ENCODE data around the gene PCYT1A. TPM values are rescaled to one million over a fixed set of nuclear protein-coding genes. Genes with fewer than 3 reads are reported as not detected.

PCYT1A gene
- total RNA-seq, 1 experiment from 2014 or later = 63.8 TPM

DNA sequence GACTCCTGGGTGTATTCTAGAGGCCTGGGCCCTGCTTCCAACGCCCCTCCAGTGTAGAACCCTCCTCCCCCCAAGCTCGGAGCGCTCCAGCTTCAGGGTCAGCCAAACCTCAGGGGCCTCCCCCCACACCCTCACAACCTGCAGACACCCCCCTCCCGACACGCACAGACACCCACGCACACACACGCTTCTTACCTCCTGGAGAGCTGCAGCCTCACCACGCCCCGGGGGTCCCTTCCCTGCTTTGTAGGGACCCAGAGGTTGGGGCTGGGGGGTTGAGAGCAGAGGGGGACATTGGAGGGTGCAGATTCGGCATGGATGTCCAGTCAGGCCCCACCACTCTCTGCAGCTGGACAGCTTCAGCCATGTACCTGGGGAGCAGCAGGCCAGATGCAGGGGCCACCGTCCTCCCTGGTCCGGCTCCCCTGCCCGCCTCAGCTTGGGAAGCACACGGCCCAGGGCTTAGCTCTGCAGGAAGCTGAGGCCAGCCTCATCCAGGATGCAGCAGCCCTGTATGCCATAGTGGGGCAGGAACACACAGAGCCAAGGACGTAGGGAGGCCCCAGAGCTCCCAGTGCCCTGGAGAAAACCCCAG lies 89.3 kb downstream of the PCYT1A start:
- no peaks in the 10 kb centered on the region for H3F3A ChIP-seq (ENCODE audit: low read length, unreplicated experiment)
- ATAC-seq = no peak
- CTCF ChIA-PET = no interaction called here

DNA sequence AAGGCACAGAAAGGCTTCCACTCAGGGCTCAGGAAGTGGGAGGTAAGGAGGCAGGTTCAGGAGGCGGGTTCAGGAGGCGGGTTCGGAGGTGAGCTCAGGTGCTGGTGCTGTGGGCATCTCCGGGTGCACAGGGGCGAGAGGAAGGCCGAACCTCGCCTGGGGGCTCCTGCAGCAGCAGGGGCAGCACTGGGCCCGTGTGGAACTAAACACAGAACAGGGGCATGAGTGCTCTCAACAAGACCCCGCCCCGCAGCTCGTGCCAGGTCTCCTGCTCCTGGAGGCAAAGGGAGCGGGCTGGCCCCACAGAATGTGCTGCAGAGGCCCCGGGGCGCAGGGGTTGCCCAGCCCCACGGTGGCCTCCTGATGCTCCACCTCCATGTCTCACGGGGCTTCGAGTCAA lies 90.0 kb downstream of the PCYT1A start:
- Histone ChIP-seq H3K27me3 (ENCODE audit: low read length) (no peaks in the 10 kb centered on the region), H3K4me1 (ENCODE audit: insufficient read depth, low read length) (no peaks in the 10 kb centered on the region), H3K36me3 (ENCODE audit: low read depth, low read length) (no peaks in the 10 kb centered on the region), H3K9me3 (ENCODE audit: low read length) (no peaks in the 10 kb centered on the region), H3K27ac (ENCODE audit: low read length) (no peak overlapping the region), H3K4me3 (ENCODE audit: low read length) (no peak overlapping the region), H3K4me2 (ENCODE audit: low read length) (no peak overlapping the region), H4K20me1 (ENCODE audit: low read length) (no peaks in the 10 kb centered on the region), H3K9me2 (replicated peaks; ENCODE audit: low read length) (no peaks in the 10 kb centered on the region), H3F3A (ENCODE audit: low read length, unreplicated experiment) (no peaks in the 10 kb centered on the region), H2AFZ (ENCODE audit: low read length) (no peak overlapping the region), H3K79me2 (ENCODE audit: low read length) (no peaks in the 10 kb centered on the region), H3K9ac (ENCODE audit: low read length) (no peak overlapping the region)
- POLR2A ChIA-PET (ENCODE audit: unreplicated experiment) = no interaction called here
- ATAC-seq (no peak), DNase-seq (no peak)
- intact Hi-C loops (cut with micrococcal nuclease) = loop anchor here (5.0 kb wide), 1 partner anchor 175 kb away; no protein-coding TSS in a partner anchor
- TF ChIP-seq EZH2 (IDR thresholded peaks at IDR 0.05; ENCODE audit: low read length, unreplicated experiment) (no peak), CTCF (conservative IDR thresholded peaks at IDR 0.05; ENCODE audit: low read depth, low read length) (no peak)
- no TSS peak for BruUV-seq (replicated peaks)
- CTCF ChIA-PET = no interaction called here

More for the DNA sequence above, 89.3 kb downstream of the PCYT1A start:
- H3K79me2 ChIP-seq (ENCODE audit: low read length) = no peaks in the 10 kb centered on the region
- H3K4me1 ChIP-seq (ENCODE audit: insufficient read depth, low read length) = no peaks in the 10 kb centered on the region
- no peak overlapping the region for H2AFZ ChIP-seq (ENCODE audit: low read length)
- no peaks in the 10 kb centered on the region for H3K9me3 ChIP-seq (ENCODE audit: low read length)
- no peak for DNase-seq
- no peak for TF ChIP-seq CTCF (conservative IDR thresholded peaks at IDR 0.05; ENCODE audit: low read depth, low read length)
- no peak for TF ChIP-seq EZH2 (IDR thresholded peaks at IDR 0.05; ENCODE audit: low read length, unreplicated experiment)
- TF ChIP-seq EZH2phosphoT487 (IDR thresholded peaks at IDR 0.05; ENCODE audit: borderline replicate concordance, low read length) = no peak
- no peaks in the 10 kb centered on the region for H3K9me2 ChIP-seq (replicated peaks; ENCODE audit: low read length)
- no peak overlapping the region for H3K4me2 ChIP-seq (ENCODE audit: low read length)
- POLR2A ChIA-PET (ENCODE audit: unreplicated experiment) = no interaction called here
- BruUV-seq (replicated peaks) = no TSS peak
- no peaks in the 10 kb centered on the region for H3K36me3 ChIP-seq (ENCODE audit: low read depth, low read length)
- intact Hi-C loops (cut with micrococcal nuclease) = loop anchor here (5.0 kb wide), 1 partner anchor 176 kb away; no protein-coding TSS in a partner anchor
- no peak overlapping the region for H3K4me3 ChIP-seq (ENCODE audit: low read length)
- no peak overlapping the region for H3K9ac ChIP-seq (ENCODE audit: low read length)
- no peaks in the 10 kb centered on the region for H4K20me1 ChIP-seq (ENCODE audit: low read length)
- no peak overlapping the region for H3K27ac ChIP-seq (ENCODE audit: low read length)
- no peaks in the 10 kb centered on the region for H3K27me3 ChIP-seq (ENCODE audit: low read length)

GRCh38 chr3:196195664-196196265 lies 91.8 kb downstream of the PCYT1A start:
- CTCF ChIA-PET = interaction anchor here (0.6 kb wide), 1 partner anchor 123 kb away, joined by 3 read pairs; no protein-coding TSS in a partner anchor
- POLR2A ChIA-PET (ENCODE audit: unreplicated experiment) = no interaction called here
- no TSS peak for BruUV-seq (replicated peaks)

More at GRCh38 chr3:196195664-196196265, 91.8 kb downstream of the PCYT1A start:
- no peaks in the 10 kb centered on the region for H3K4me1 ChIP-seq (ENCODE audit: insufficient read depth, low read length)
- H3K9me3 ChIP-seq (ENCODE audit: low read length) = no peaks in the 10 kb centered on the region
- no peaks in the 10 kb centered on the region for H3F3A ChIP-seq (ENCODE audit: low read length, unreplicated experiment)
- no peak overlapping the region for H3K27ac ChIP-seq (ENCODE audit: low read length)
- no peak overlapping the region for H2AFZ ChIP-seq (ENCODE audit: low read length)
- no peaks in the 10 kb centered on the region for H4K20me1 ChIP-seq (ENCODE audit: low read length)
- no peaks in the 10 kb centered on the region for H3K27me3 ChIP-seq (ENCODE audit: low read length)
- ATAC-seq (no peak), DNase-seq (no peak)
- no peaks in the 10 kb centered on the region for H3K36me3 ChIP-seq (ENCODE audit: low read depth, low read length)
- no peak overlapping the region for H3K9ac ChIP-seq (ENCODE audit: low read length)
- H3K4me2 ChIP-seq (ENCODE audit: low read length) = no peak overlapping the region
- H3K79me2 ChIP-seq (ENCODE audit: low read length) = no peaks in the 10 kb centered on the region
- no peak overlapping the region for H3K4me3 ChIP-seq (ENCODE audit: low read length)
- no peaks in the 10 kb centered on the region for H3K9me2 ChIP-seq (replicated peaks; ENCODE audit: low read length)
- no peak for TF ChIP-seq CTCF (conservative IDR thresholded peaks at IDR 0.05; ENCODE audit: low read depth, low read length)
- TF ChIP-seq EZH2phosphoT487 (IDR thresholded peaks at IDR 0.05; ENCODE audit: borderline replicate concordance, low read length) = no peak
- TF ChIP-seq EZH2 (IDR thresholded peaks at IDR 0.05; ENCODE audit: low read length, unreplicated experiment) = no peak
- intact Hi-C loops (cut with micrococcal nuclease) = loop anchor here (1.0 to 5.0 kb wide), 2 partner anchors 122 to 173 kb away; no protein-coding TSS in a partner anchor
